ENCODE measurements around the gene NBPF1.
A peak's percentile ranks its signal among the peaks of the same experiment; 100 is the strongest.
"Not testable (repeated sequence)": the region's sequence is repeated elsewhere in the genome, so short reads cannot be mapped to it uniquely, and the experiment has no call there.

NBPF1 gene

GRCh38 chr1:16619803-16620501 lies 6.6 kb upstream of the NBPF1 start:
- WGBS, 2 experiments, result 83 to 85% methylated on average over 21 of the region's 21 CpGs

GRCh38 chr1:16618719-16619118 lies 5.4 kb upstream of the NBPF1 start:
- H3K4me3 ChIP-seq (ENCODE audit: insufficient read depth, low read depth, low read length), result no peak overlapping the region
- no peaks in the 10 kb centered on the region for H3K9me3 ChIP-seq (ENCODE audit: control insufficient read depth, low read length)
- 83 to 85% methylated on average over 15 of the region's 15 CpGs for WGBS, 2 experiments
- peaks cover 3% of the 10 kb centered on the region for H3K36me3 ChIP-seq (ENCODE audit: control insufficient read depth, insufficient read depth, low read length)
- H3K4me1 ChIP-seq (ENCODE audit: control insufficient read depth, insufficient read depth, low read length), result peaks cover 34% of the 10 kb centered on the region
- H3K27ac ChIP-seq (ENCODE audit: insufficient read depth, low read depth, low read length, poor library complexity, severe bottlenecking), result no peak overlapping the region
- peaks cover 21% of the 10 kb centered on the region for H3K27me3 ChIP-seq (ENCODE audit: control insufficient read depth, insufficient read depth, low read length, poor library complexity, severe bottlenecking)

More at GRCh38 chr1:16619803-16620501, 6.6 kb upstream of the NBPF1 start:
- peak overlapping the region; percentile 6 for H3K27ac ChIP-seq (ENCODE audit: insufficient read depth, low read depth, low read length, poor library complexity, severe bottlenecking)
- not testable (repeated sequence) for H3K9me3 ChIP-seq (ENCODE audit: control insufficient read depth, low read length); H3K36me3 ChIP-seq (ENCODE audit: control insufficient read depth, insufficient read depth, low read length); H3K4me3 ChIP-seq (ENCODE audit: insufficient read depth, low read depth, low read length); H3K27me3 ChIP-seq (ENCODE audit: control insufficient read depth, insufficient read depth, low read length, poor library complexity, severe bottlenecking)
- peaks cover 23% of the 10 kb centered on the region for H3K4me1 ChIP-seq (ENCODE audit: control insufficient read depth, insufficient read depth, low read length)

- no peak overlapping the region for H3K27ac ChIP-seq (ENCODE audit: insufficient read depth, low read depth, low read length, poor library complexity, severe bottlenecking)
- peaks cover 35% of the 10 kb centered on the region for H3K4me1 ChIP-seq (ENCODE audit: control insufficient read depth, insufficient read depth, low read length)
- H3K36me3 ChIP-seq (ENCODE audit: control insufficient read depth, insufficient read depth, low read length), result peaks cover 3% of the 10 kb centered on the region
- no peaks in the 10 kb centered on the region for H3K9me3 ChIP-seq (ENCODE audit: control insufficient read depth, low read length)
- WGBS, 2 experiments, result 84 to 87% methylated on average over 7 of the region's 7 CpGs
- H3K27me3 ChIP-seq (ENCODE audit: control insufficient read depth, insufficient read depth, low read length, poor library complexity, severe bottlenecking), result peaks cover 21% of the 10 kb centered on the region
- no peak overlapping the region for H3K4me3 ChIP-seq (ENCODE audit: insufficient read depth, low read depth, low read length)
Measured at GRCh38 chr1:16617778-16618580, 4.6 kb upstream of the NBPF1 start.

GRCh38 chr1:16617114-16617631 lies 3.8 kb upstream of the NBPF1 start:
- no peak overlapping the region for H3K4me3 ChIP-seq (ENCODE audit: insufficient read depth, low read depth, low read length)
- WGBS, 2 experiments, result 88 to 90% methylated on average over 20 of the region's 20 CpGs
- no peaks in the 10 kb centered on the region for H3K9me3 ChIP-seq (ENCODE audit: control insufficient read depth, low read length)
- H3K27me3 ChIP-seq (ENCODE audit: control insufficient read depth, insufficient read depth, low read length, poor library complexity, severe bottlenecking), result peaks cover 28% of the 10 kb centered on the region
- peaks cover 39% of the 10 kb centered on the region for H3K4me1 ChIP-seq (ENCODE audit: control insufficient read depth, insufficient read depth, low read length)
- no peak overlapping the region for H3K27ac ChIP-seq (ENCODE audit: insufficient read depth, low read depth, low read length, poor library complexity, severe bottlenecking)
- H3K36me3 ChIP-seq (ENCODE audit: control insufficient read depth, insufficient read depth, low read length), result peaks cover 3% of the 10 kb centered on the region

- 89% methylated on average over 9 of the region's 9 CpGs for WGBS, 2 experiments
- Histone ChIP-seq H3K27me3 (ENCODE audit: control insufficient read depth, insufficient read depth, low read length, poor library complexity, severe bottlenecking) (peaks cover 40% of the 10 kb centered on the region), H3K4me1 (ENCODE audit: control insufficient read depth, insufficient read depth, low read length) (peaks cover 37% of the 10 kb centered on the region), H3K36me3 (ENCODE audit: control insufficient read depth, insufficient read depth, low read length) (peaks cover 3% of the 10 kb centered on the region), H3K27ac (ENCODE audit: insufficient read depth, low read depth, low read length, poor library complexity, severe bottlenecking) (no peak overlapping the region), H3K9me3 (ENCODE audit: control insufficient read depth, low read length) (no peaks in the 10 kb centered on the region), H3K4me3 (ENCODE audit: insufficient read depth, low read depth, low read length) (no peak overlapping the region)
Measured at GRCh38 chr1:16615253-16616252, 2.2 kb upstream of the NBPF1 start.

GRCh38 chr1:16614361-16615252 lies 1.2 kb upstream of the NBPF1 start:
- Histone ChIP-seq H3K27me3 (ENCODE audit: control insufficient read depth, insufficient read depth, low read length, poor library complexity, severe bottlenecking) (peaks cover 40% of the 10 kb centered on the region), H3K36me3 (ENCODE audit: control insufficient read depth, insufficient read depth, low read length) (peaks cover 3% of the 10 kb centered on the region), H3K4me1 (ENCODE audit: control insufficient read depth, insufficient read depth, low read length) (peaks cover 28% of the 10 kb centered on the region), H3K9me3 (ENCODE audit: control insufficient read depth, low read length) (no peaks in the 10 kb centered on the region), H3K27ac (ENCODE audit: insufficient read depth, low read depth, low read length, poor library complexity, severe bottlenecking) (no peak overlapping the region), H3K4me3 (ENCODE audit: insufficient read depth, low read depth, low read length) (no peak overlapping the region)
- 88 to 90% methylated on average over 11 of the region's 11 CpGs for WGBS, 2 experiments

GRCh38 chr1:16612332-16613172 lies 812 bp downstream of the NBPF1 start:
- no peaks in the 10 kb centered on the region for H3K9me3 ChIP-seq (ENCODE audit: control insufficient read depth, low read length)
- WGBS, 2 experiments, result 7% methylated on average over 31 of the region's 31 CpGs
- H3K27me3 ChIP-seq (ENCODE audit: control insufficient read depth, insufficient read depth, low read length, poor library complexity, severe bottlenecking), result peaks cover 40% of the 10 kb centered on the region
- H3K4me3 ChIP-seq (ENCODE audit: insufficient read depth, low read depth, low read length), result peak overlapping the region; percentile 72
- H3K36me3 ChIP-seq (ENCODE audit: control insufficient read depth, insufficient read depth, low read length), result peaks cover 8% of the 10 kb centered on the region
- peaks cover 20% of the 10 kb centered on the region for H3K4me1 ChIP-seq (ENCODE audit: control insufficient read depth, insufficient read depth, low read length)
- H3K27ac ChIP-seq (ENCODE audit: insufficient read depth, low read depth, low read length, poor library complexity, severe bottlenecking), result no peak overlapping the region

- Histone ChIP-seq H3K36me3 (ENCODE audit: control insufficient read depth, insufficient read depth, low read length) (peaks cover 13% of the 10 kb centered on the region), H3K4me3 (ENCODE audit: insufficient read depth, low read depth, low read length) (peak overlapping the region; percentile 72), H3K27me3 (ENCODE audit: control insufficient read depth, insufficient read depth, low read length, poor library complexity, severe bottlenecking) (peaks cover 40% of the 10 kb centered on the region), H3K4me1 (ENCODE audit: control insufficient read depth, insufficient read depth, low read length) (peaks cover 20% of the 10 kb centered on the region)
- 83 to 87% methylated on average over 8 of the region's 8 CpGs for WGBS, 2 experiments
- H3K9me3 ChIP-seq (ENCODE audit: control insufficient read depth, low read length); H3K27ac ChIP-seq (ENCODE audit: insufficient read depth, low read depth, low read length, poor library complexity, severe bottlenecking): not testable (repeated sequence)
Measured at GRCh38 chr1:16611981-16612331, 1.4 kb downstream of the NBPF1 start.
